B cell (primary cell): ENCODE measurements around the gene SELENOV. TPM values are rescaled to one million over a fixed set of nuclear protein-coding genes. Genes with fewer than 3 reads are reported as not detected.

Experiments used
- ATAC-seq: fragments of 200-7000 bp; cut with Tn5 transposase; one replicate; pipeline ENCODE4 v1.10.0; 2021; ENCODE audit warnings: low read depth, mild to moderate bottlenecking, moderate number of reproducible peaks, moderate library complexity
- CTCF ChIA-PET: fragments of 350-600 bp; sonication (Branson Sonifier 250); formaldehyde crosslinking; loops from one replicate; lab custom pipeline; 2021; ENCODE audit warnings: antibody characterized with exemption, inconsistent platforms; lab: Charles Lee
- POLR2A ChIA-PET: fragments of 350-600 bp; sonication (Branson Sonifier 250); formaldehyde crosslinking; loops from one replicate; lab custom pipeline; 2021; ENCODE audit warnings: antibody characterized with exemption; lab: Charles Lee
- DNase-seq: peaks from one replicate; pipeline ENCODE4 v3.0.0; 2013
- H2AFZ ChIP-seq: 2 replicates; pipeline ENCODE4 v1.6.1; 2012; ENCODE audit warnings: mild to moderate bottlenecking, low read depth, low read length; ENCODE audit not compliant: insufficient read depth, poor library complexity, severe bottlenecking
- H3K27ac ChIP-seq, 2 donors: 1 replicate in 1 of 2; 2 replicates in 1 of 2; pipeline ENCODE4 v1.5.1; 2012 to 2013; ENCODE audit warnings: low read length in 2 of 2, mild to moderate bottlenecking in 2 of 2, moderate library complexity in 1 of 2
- H3K27me3 ChIP-seq, 4 experiments: fragments of 200-600 bp in 1 of 4; sonication (generic) in 1 of 4; replicated peaks in 1 of 4; 1 replicate in 2 of 4; 2 replicates in 2 of 4; pipeline versions ENCODE4 v1.6.1 to v1.7.0; 2013 to 2016; ENCODE audit warnings: low read length in 3 of 4, mild to moderate bottlenecking in 2 of 4, mixed read lengths in 1 of 4, moderate library complexity in 1 of 4; ENCODE audit not compliant: insufficient read depth in 4 of 4, control insufficient read depth in 3 of 4; ENCODE audit errors: control extremely low read depth in 1 of 4
- H3K36me3 ChIP-seq, 2 experiments: replicated peaks in 1 of 2; 1 replicate in 1 of 2; 2 replicates in 1 of 2; pipeline versions ENCODE4 v1.6.1 to v1.7.1; 2013; ENCODE audit warnings: low read length in 1 of 2; ENCODE audit not compliant: insufficient read depth in 2 of 2, control insufficient read depth in 1 of 2; ENCODE audit errors: control extremely low read depth in 1 of 2, extremely low read depth in 1 of 2
- H3K4me1 ChIP-seq, 2 donors: fragments of 200-600 bp in 1 of 2; sonication (generic) in 1 of 2; 1 replicate in 1 of 2; 2 replicates in 1 of 2; pipeline versions ENCODE4 v1.5.1 to v1.6.1; 2013 to 2017; ENCODE audit warnings: low read length in 2 of 2; ENCODE audit not compliant: control insufficient read depth in 2 of 2, insufficient read depth in 2 of 2
- H3K4me2 ChIP-seq: replicated peaks from 2 replicates; pipeline ENCODE3; 2012; ENCODE audit warnings: mild to moderate bottlenecking, low read depth, low read length; ENCODE audit not compliant: poor library complexity, severe bottlenecking
- H3K4me3 ChIP-seq, 5 experiments: fragments of 200-600 bp in 1 of 5; sonication (generic) in 1 of 5; 1 replicate in 3 of 5; 2 replicates in 2 of 5; pipeline versions ENCODE4 v1.5.1 to v1.7.0; 2011 to 2016; ENCODE audit warnings: low read length in 4 of 5, mild to moderate bottlenecking in 4 of 5, low read depth in 2 of 5, control low read depth in 1 of 5, moderate library complexity in 1 of 5; ENCODE audit not compliant: insufficient read depth in 1 of 5; ENCODE audit errors: control extremely low read depth in 1 of 5, extremely low read depth in 1 of 5
- H3K79me2 ChIP-seq: fragments of 200-600 bp; sonication (generic); one replicate; pipeline ENCODE4 v1.6.0; 2016; ENCODE audit warnings: low read length; ENCODE audit not compliant: control insufficient read depth, insufficient read depth
- H3K9ac ChIP-seq: fragments of 200-600 bp; sonication (generic); 2 replicates; pipeline ENCODE4 v1.6.1; 2017; ENCODE audit warnings: mild to moderate bottlenecking, low read length, moderate library complexity
- H3K9me3 ChIP-seq, 3 donors: one replicate each; pipeline versions ENCODE4 v1.6.1 to v1.7.1; 2013; ENCODE audit warnings: low read length in 2 of 3; ENCODE audit not compliant: control insufficient read depth in 2 of 3, insufficient read depth in 1 of 3; ENCODE audit errors: control extremely low read depth in 1 of 3
- H4K20me1 ChIP-seq: 2 replicates; pipeline ENCODE4 v1.6.0; 2012; ENCODE audit warnings: mild to moderate bottlenecking, low read length; ENCODE audit not compliant: insufficient read depth, control insufficient read depth, poor library complexity, severe bottlenecking
- H3K27ac Mint-ChIP-seq: one replicate; pipeline ENCODE4 v1.8.0; 2021; ENCODE audit warnings: mixed read lengths
- H3K27me3 Mint-ChIP-seq: one replicate; pipeline ENCODE4 v1.8.0; 2021; ENCODE audit warnings: mixed read lengths
- H3K4me1 Mint-ChIP-seq: one replicate; pipeline ENCODE4 v1.8.0; 2021; ENCODE audit warnings: mixed read lengths
- H3K4me3 Mint-ChIP-seq: one replicate; pipeline ENCODE4 v1.8.0; 2021; ENCODE audit warnings: mixed read lengths
- H3K9me3 Mint-ChIP-seq: one replicate; pipeline ENCODE4 v1.8.0; 2022; ENCODE audit warnings: mixed read lengths; ENCODE audit not compliant: insufficient read depth
- CTCF ChIP-seq: fragments of 200-600 bp; IDR thresholded peaks from one replicate; pipeline ENCODE4 v1.8.0; 2022; ENCODE audit warnings: antibody characterized with exemption, mild to moderate bottlenecking
- EZH2 ChIP-seq: IDR thresholded peaks from 2 replicates; pipeline ENCODE4 v1.6.1; 2012; ENCODE audit warnings: borderline replicate concordance, low read depth, mild to moderate bottlenecking, moderate library complexity, low read length; ENCODE audit not compliant: insufficient read depth, poor library complexity, severe bottlenecking
- WGBS: methylation state at CpG from one replicate; pipeline ENCODE4 v1.1.5; 2013; ENCODE audit warnings: missing lambda C conversion rate; ENCODE audit not compliant: insufficient coverage; 5-methylcytosine and 5-hydroxymethylcytosine counted together
- intact Hi-C: fragments of 100-400 bp; cut with micrococcal nuclease; formaldehyde crosslinking; loops from one replicate; pipeline ENCODE4 v1.10.0; 2022
- polyA plus RNA-seq: library from polyadenylated mRNA; depleted of rRNA; stranded (reverse); fragments of >200 nt; gene quantifications from 2 replicates; pipeline ENCODE4 v1.2.3, GENCODE V29; 2012
- total RNA-seq, 2 donors: library from RNA; stranded (reverse); fragments of 120-200 nt in 1 of 2; gene quantifications; 1 replicate in 1 of 2; 2 replicates in 1 of 2; pipeline versions ENCODE4 v1.2.3 to v1.2.4, GENCODE V29; 2013 to 2022

The SELENOV gene
- total and polyA plus RNA-seq, 2 donors (not counting 1 experiment from before 2014, with no cell fraction given), result not detected

GRCh38 chr19:39524495-39524894 lies 9.6 kb downstream of the SELENOV start:
- Histone ChIP-seq H3K4me3 (no peak overlapping the region), H3K9ac (no peak overlapping the region), H3K27me3 (no peaks in the 10 kb centered on the region), H3K9me3 (no peaks in the 10 kb centered on the region), H3K4me2 (no peak overlapping the region), H3K27ac (no peak overlapping the region), H4K20me1 (no peaks in the 10 kb centered on the region), H3K4me1 (no peaks in the 10 kb centered on the region), H3K79me2 (no peaks in the 10 kb centered on the region), H2AFZ (no peak overlapping the region), H3K36me3 (peaks cover 0 to 3% of the 10 kb centered on the region in 2 experiments)
- ATAC-seq (no peak), DNase-seq (no peak)
- Mint-ChIP-seq H3K4me1 (peaks cover 2% of the 10 kb centered on the region), H3K27ac (no peak overlapping the region), H3K4me3 (no peak overlapping the region), H3K9me3 (no peaks in the 10 kb centered on the region), H3K27me3 (no peaks in the 10 kb centered on the region)
- WGBS, result 72% methylated on average over 3 of the region's 8 CpGs
- POLR2A ChIA-PET, result no interaction called here
- intact Hi-C loops, result no loop called here
- CTCF ChIA-PET, result interaction anchor here (1.7 kb wide), 1 partner anchor 22 kb away, joined by 4 read pairs; no protein-coding TSS in a partner anchor
- no peak for TF ChIP-seq CTCF
- TF ChIP-seq EZH2, result no peak

- Histone ChIP-seq H3K4me1 (no peaks in the 10 kb centered on the region), H3K4me3 (no peak overlapping the region)
- intact Hi-C loops, result no loop called here
Measured at GRCh38 chr19:39525205-39525604, 10.3 kb downstream of the SELENOV start.

More at GRCh38 chr19:39525205-39525604, 10.3 kb downstream of the SELENOV start:
- Histone ChIP-seq H3K36me3 (peaks cover 0 to 3% of the 10 kb centered on the region in 2 experiments), H3K9ac (no peak overlapping the region), H4K20me1 (no peaks in the 10 kb centered on the region), H3K27ac (no peak overlapping the region), H3K27me3 (no peaks in the 10 kb centered on the region), H3K9me3 (no peaks in the 10 kb centered on the region), H3K79me2 (peaks cover 5% of the 10 kb centered on the region), H3K4me2 (no peak overlapping the region), H2AFZ (no peak overlapping the region)
- DNase-seq (no peak), ATAC-seq (no peak)
- WGBS, result no CpG with 5 or more reads among the region's 3 CpGs
- ChIA-PET CTCF (interaction anchor here (0.9 to 1.7 kb wide), 2 partner anchors 22 to 51 kb away, joined by 3 to 4 read pairs; no protein-coding TSS in a partner anchor), POLR2A (no interaction called here)
- H3K4me3 Mint-ChIP-seq, result no peak overlapping the region
- no peaks in the 10 kb centered on the region for H3K9me3 Mint-ChIP-seq
- peaks cover 2% of the 10 kb centered on the region for H3K4me1 Mint-ChIP-seq
- no peak for TF ChIP-seq EZH2
- no peak for TF ChIP-seq CTCF
- H3K27ac Mint-ChIP-seq, result no peak overlapping the region
- no peaks in the 10 kb centered on the region for H3K27me3 Mint-ChIP-seq
